Ishikawa (cell line): ENCODE results near the gene TMEM272.

Source experiments
- CEBPB ChIP-seq: IDR thresholded peaks from 2 replicates; pipeline ENCODE4 v1.6.1; 2012
- CREB1 ChIP-seq: IDR thresholded peaks from 2 replicates; pipeline ENCODE4 v1.6.1; 2012; ENCODE audit warnings: low read depth
- EGR1 ChIP-seq: IDR thresholded peaks from 2 replicates; pipeline ENCODE4 v1.6.1; 2012
- EP300 ChIP-seq: IDR thresholded peaks from 2 replicates; pipeline ENCODE4 v1.6.1; 2012; ENCODE audit warnings: borderline replicate concordance
- FOXM1 ChIP-seq: IDR thresholded peaks from 2 replicates; pipeline ENCODE4 v1.6.1; 2012; ENCODE audit warnings: low read depth, borderline replicate concordance
- NFIC ChIP-seq: IDR thresholded peaks from 2 replicates; pipeline ENCODE4 v1.6.1; 2012
- RAD21 ChIP-seq: IDR thresholded peaks from 2 replicates; pipeline ENCODE4 v1.6.1; 2012; ENCODE audit warnings: low read depth
- TAF1 ChIP-seq: IDR thresholded peaks from 2 replicates; pipeline ENCODE4 v1.6.1; 2012; ENCODE audit warnings: low read depth, mild to moderate bottlenecking
- TCF12 ChIP-seq: IDR thresholded peaks from 2 replicates; pipeline ENCODE4 v1.6.1; 2012; ENCODE audit warnings: low read depth
- TEAD4 ChIP-seq: IDR thresholded peaks from 2 replicates; pipeline ENCODE4 v1.6.1; 2012
- YY1 ChIP-seq: IDR thresholded peaks from 2 replicates; pipeline ENCODE4 v1.6.1; 2012; ENCODE audit warnings: low read depth
- ZBTB7A ChIP-seq: IDR thresholded peaks from 2 replicates; pipeline ENCODE4 v1.6.1; 2012; ENCODE audit warnings: low read depth
- TF ChIP-seq, protein P1 (sequence below): IDR thresholded peaks from 2 replicates; pipeline ENCODE4 v1.6.1; 2012
- TF ChIP-seq, protein P2 (sequence below): IDR thresholded peaks from 2 replicates; pipeline ENCODE4 v1.6.1; 2012; ENCODE audit warnings: low read depth, mild to moderate bottlenecking
- TF ChIP-seq, protein P3 (sequence below): IDR thresholded peaks from 2 replicates; pipeline ENCODE4 v1.6.1; 2012

TMEM272 gene

DNA sequence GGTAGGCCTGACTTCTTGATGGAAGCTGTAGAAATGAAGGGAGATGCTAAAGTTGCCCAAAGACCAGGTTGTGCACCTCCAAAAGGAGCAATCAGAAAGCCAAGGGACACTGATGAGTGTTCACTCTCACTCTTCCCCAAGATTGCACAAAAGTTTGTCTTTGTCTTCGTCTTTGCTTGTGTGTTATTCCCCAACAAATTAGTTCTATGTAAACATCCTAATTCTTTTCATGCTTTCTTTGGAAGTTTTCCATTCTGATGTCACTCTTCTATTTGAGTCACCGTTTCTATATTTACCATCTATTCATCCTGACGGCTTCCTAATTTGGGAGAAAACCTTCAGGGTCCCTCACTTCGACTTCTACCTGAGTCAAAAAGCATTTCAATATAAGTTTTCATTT, 3.7 kb upstream of the TMEM272 start:
- TF ChIP-seq FOXM1 = no peak
- TF ChIP-seq NFIC = no peak
- no peak for TF ChIP-seq TCF12
- TF ChIP-seq, protein P1, sequence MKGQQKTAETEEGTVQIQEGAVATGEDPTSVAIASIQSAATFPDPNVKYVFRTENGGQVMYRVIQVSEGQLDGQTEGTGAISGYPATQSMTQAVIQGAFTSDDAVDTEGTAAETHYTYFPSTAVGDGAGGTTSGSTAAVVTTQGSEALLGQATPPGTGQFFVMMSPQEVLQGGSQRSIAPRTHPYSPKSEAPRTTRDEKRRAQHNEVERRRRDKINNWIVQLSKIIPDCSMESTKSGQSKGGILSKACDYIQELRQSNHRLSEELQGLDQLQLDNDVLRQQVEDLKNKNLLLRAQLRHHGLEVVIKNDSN = no peak
- TF ChIP-seq ZBTB7A = no peak
- TF ChIP-seq TAF1 = no peak
- TF ChIP-seq, protein P2, sequence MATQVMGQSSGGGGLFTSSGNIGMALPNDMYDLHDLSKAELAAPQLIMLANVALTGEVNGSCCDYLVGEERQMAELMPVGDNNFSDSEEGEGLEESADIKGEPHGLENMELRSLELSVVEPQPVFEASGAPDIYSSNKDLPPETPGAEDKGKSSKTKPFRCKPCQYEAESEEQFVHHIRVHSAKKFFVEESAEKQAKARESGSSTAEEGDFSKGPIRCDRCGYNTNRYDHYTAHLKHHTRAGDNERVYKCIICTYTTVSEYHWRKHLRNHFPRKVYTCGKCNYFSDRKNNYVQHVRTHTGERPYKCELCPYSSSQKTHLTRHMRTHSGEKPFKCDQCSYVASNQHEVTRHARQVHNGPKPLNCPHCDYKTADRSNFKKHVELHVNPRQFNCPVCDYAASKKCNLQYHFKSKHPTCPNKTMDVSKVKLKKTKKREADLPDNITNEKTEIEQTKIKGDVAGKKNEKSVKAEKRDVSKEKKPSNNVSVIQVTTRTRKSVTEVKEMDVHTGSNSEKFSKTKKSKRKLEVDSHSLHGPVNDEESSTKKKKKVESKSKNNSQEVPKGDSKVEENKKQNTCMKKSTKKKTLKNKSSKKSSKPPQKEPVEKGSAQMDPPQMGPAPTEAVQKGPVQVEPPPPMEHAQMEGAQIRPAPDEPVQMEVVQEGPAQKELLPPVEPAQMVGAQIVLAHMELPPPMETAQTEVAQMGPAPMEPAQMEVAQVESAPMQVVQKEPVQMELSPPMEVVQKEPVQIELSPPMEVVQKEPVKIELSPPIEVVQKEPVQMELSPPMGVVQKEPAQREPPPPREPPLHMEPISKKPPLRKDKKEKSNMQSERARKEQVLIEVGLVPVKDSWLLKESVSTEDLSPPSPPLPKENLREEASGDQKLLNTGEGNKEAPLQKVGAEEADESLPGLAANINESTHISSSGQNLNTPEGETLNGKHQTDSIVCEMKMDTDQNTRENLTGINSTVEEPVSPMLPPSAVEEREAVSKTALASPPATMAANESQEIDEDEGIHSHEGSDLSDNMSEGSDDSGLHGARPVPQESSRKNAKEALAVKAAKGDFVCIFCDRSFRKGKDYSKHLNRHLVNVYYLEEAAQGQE = no peak
- no peak for TF ChIP-seq EP300
- TF ChIP-seq EGR1 = no peak
- no peak for TF ChIP-seq CREB1
- TF ChIP-seq RAD21 = no peak
- TF ChIP-seq, protein P3, sequence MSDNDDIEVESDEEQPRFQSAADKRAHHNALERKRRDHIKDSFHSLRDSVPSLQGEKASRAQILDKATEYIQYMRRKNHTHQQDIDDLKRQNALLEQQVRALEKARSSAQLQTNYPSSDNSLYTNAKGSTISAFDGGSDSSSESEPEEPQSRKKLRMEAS = no peak
- TF ChIP-seq CEBPB = no peak
- no peak for TF ChIP-seq YY1
- TF ChIP-seq TEAD4 = no peak

DNA sequence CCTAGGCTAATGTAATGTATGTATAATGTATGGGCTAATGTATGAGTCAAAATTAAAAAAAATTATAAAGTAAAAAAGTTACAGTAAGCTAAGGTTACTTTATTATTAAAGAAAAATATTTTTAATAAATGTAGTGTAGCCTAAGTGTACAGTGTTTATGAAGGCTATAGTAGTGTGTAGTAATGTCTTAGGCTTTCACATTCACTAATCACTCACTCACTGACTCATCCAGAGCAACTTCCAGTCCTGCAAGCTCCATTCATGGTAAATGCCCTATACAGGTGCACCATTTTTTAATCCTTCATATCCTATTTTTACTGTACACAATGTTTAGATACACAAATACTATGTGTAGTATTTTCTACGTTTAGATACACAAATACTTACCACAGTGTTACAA, 1.8 kb upstream of the TMEM272 start:
- TF ChIP-seq NFIC (no peak), YY1 (no peak), CEBPB (no peak), ZBTB7A (no peak), RAD21 (no peak), TAF1 (no peak), TCF12 (no peak), CREB1 (no peak), TEAD4 (no peak), EGR1 (no peak), EP300 (no peak)
- TF ChIP-seq, protein P2 = no peak
- TF ChIP-seq, protein P1 = no peak
- TF ChIP-seq, protein P3 = no peak

DNA sequence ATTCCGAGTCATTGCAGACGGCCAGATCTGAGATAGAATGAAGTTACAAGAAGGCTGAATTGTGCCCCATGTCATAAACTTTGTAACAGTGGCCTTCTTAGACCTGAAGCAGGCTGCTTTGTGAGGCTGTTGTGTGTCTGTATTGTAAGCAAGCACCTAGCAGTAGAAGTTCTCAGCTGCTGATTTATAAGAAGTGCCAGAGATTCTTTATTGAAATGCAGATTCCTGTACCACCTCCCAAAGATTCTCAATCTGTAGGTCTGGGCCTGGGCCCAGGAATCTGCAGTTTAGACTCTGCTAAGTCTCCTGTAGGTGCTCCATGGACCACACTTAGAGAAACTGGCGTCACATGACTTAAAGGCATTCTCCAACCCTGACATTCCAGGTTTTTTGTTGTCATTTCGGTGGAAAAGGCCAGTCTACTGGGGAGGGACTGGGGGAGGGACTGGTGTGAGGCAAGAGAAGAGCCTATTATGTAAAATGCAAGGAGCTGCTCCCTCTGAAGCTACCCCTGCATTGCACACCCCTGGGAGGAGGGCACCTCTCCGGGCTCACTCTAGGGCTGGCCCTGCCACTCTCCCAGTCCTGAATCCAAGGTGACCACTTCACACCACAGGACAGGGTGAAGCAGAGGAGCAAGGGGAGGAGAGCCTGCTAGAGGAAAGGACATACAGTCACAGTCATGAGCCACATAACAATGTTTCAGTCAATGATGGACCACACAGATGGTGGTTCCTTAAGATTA, 769 bp upstream of the TMEM272 start:
- TF ChIP-seq TCF12 = no peak
- TF ChIP-seq, protein P1 = no peak
- no peak for TF ChIP-seq EP300
- TF ChIP-seq, protein P3 = no peak

DNA sequence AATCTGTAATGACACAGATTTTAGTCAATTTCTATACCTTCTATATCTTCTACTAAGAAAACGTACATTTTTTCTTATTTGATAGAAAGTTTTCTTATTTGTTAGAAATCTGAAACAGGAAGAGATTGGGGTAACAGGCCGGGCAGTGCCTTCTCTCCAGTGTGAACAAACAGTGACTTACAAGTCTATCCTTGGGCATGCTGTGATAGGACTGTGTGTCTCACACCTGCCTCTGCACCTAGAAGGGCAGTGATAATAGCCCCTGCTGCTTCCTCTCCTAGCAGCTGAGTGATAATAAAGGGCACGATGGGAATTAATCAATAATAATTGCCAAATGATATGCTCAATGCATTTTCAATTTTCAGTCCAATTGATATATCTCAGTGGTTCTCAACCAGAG, 1.4 kb downstream of the TMEM272 start:
- TF ChIP-seq, protein P1 = no peak
- no peak for TF ChIP-seq ZBTB7A
- TF ChIP-seq YY1 = no peak
- TF ChIP-seq CREB1 = no peak
- TF ChIP-seq CEBPB = no peak
- TF ChIP-seq EGR1 = no peak
- TF ChIP-seq TEAD4 = no peak
- TF ChIP-seq TAF1 = no peak
- TF ChIP-seq, protein P3 = no peak
- TF ChIP-seq EP300 = no peak

DNA sequence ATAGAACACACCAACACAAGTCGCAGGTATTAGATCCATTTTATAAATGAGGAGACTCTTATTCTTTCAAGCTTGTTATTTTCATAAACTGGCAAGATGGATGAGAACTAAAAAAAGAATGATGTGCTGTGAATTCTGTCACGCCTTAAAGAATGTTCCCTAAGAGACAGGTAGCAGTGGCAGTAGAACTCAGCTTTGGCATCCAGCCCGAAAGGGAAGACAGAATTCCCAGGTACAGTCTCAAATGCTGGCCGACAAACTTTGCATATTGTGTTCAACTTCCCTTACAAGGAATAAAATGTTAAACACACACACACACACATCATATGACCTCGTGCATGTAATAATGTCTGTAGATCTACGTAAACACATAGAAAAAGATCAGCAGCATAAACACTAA, 3.2 kb downstream of the TMEM272 start:
- TF ChIP-seq TEAD4 = no peak
- no peak for TF ChIP-seq ZBTB7A
- TF ChIP-seq RAD21 = no peak
- TF ChIP-seq FOXM1 = no peak
- TF ChIP-seq, protein P3 = no peak
- TF ChIP-seq, protein P1 = no peak
